ENCODE data around the gene C1orf21.

- no peak for TF ChIP-seq CTCF (conservative IDR thresholded peaks at IDR 0.05; ENCODE audit: low read depth, low read length)
- TF ChIP-seq RFX5 (IDR thresholded peaks at IDR 0.05; ENCODE audit: low read depth, low read length) = no peak
- no peak for TF ChIP-seq RAD21 (IDR thresholded peaks at IDR 0.05; ENCODE audit: low read length)
- TF ChIP-seq CEBPB (IDR thresholded peaks at IDR 0.05; ENCODE audit: low read depth, low read length) = no peak
- no peak for TF ChIP-seq POLR2A (IDR thresholded peaks at IDR 0.05; ENCODE audit: low read depth, low read length)
- TF ChIP-seq FOS (IDR thresholded peaks at IDR 0.05; ENCODE audit: low read depth, low read length) = no peak
Measured at GRCh38 chr1:184437291-184437690, 50.5 kb downstream of the C1orf21 start.
